H1 (cell line): ENCODE results near the gene SLC9A7. TPM values are rescaled to one million over a fixed set of nuclear protein-coding genes. Genes with fewer than 3 reads are reported as not detected.

Source experiments
- CTCF ChIA-PET: fragments of 300-600 bp; sonication (Branson Sonifier 250); formaldehyde crosslinking; loops from one replicate; lab custom pipeline; 2021; ENCODE audit not compliant: partially characterized antibody; lab: Charles Lee
- POLR2A ChIA-PET: fragments of 300-600 bp; sonication (Branson Sonifier 250); formaldehyde crosslinking; loops from one replicate; lab custom pipeline; 2021; ENCODE audit warnings: inconsistent platforms; ENCODE audit not compliant: partially characterized antibody; lab: Charles Lee
- DNase-seq, 2 experiments: peaks; one replicate each; pipeline versions ENCODE4 v3.0.0 to v3.0.0-alpha.2; 2010 to 2022; ENCODE audit warnings: low spot score in 2 of 2, low read depth in 1 of 2, mixed read lengths in 1 of 2
- FAIRE-seq: peaks from 2 replicates; lab custom pipeline; 2011; peaks lifted over from hg19 to GRCh38; lab: Jason Lieb, UNC
- H2AFZ ChIP-seq: 2 replicates; pipeline ENCODE4 v1.8.1; 2012; ENCODE audit warnings: low read length, inconsistent platforms
- H2AK5ac ChIP-seq: 2 replicates; pipeline ENCODE4 v1.6.1; 2013; ENCODE audit warnings: low read depth, low read length
- H2BK120ac ChIP-seq: replicated peaks from 2 replicates; pipeline ENCODE3; 2013; ENCODE audit warnings: low read depth, low read length, inconsistent platforms
- H2BK12ac ChIP-seq: 2 replicates; pipeline ENCODE4 v1.6.1; 2013; ENCODE audit warnings: low read depth, low read length
- H2BK15ac ChIP-seq: 2 replicates; pipeline ENCODE4 v1.6.1; 2013; ENCODE audit warnings: low read length
- H2BK20ac ChIP-seq: 2 replicates; pipeline ENCODE4 v1.6.1; 2013; ENCODE audit warnings: low read length
- H2BK5ac ChIP-seq: 2 replicates; pipeline ENCODE4 v1.6.1; 2013; ENCODE audit warnings: low read depth, low read length
- H3K14ac ChIP-seq: 2 replicates; pipeline ENCODE4 v1.6.1; 2013; ENCODE audit warnings: inconsistent platforms; ENCODE audit not compliant: insufficient read length
- H3K18ac ChIP-seq: 2 replicates; pipeline ENCODE4 v1.6.1; 2013; ENCODE audit warnings: low read length; ENCODE audit errors: extremely low read depth
- H3K23ac ChIP-seq: 2 replicates; pipeline ENCODE4 v1.6.1; 2013; ENCODE audit warnings: inconsistent platforms; ENCODE audit not compliant: insufficient read length
- H3K23me2 ChIP-seq: 2 replicates; pipeline ENCODE4 v1.6.1; 2013; ENCODE audit warnings: low read depth, low read length
- H3K27ac ChIP-seq: 2 replicates; pipeline ENCODE4 v1.6.1; 2011; ENCODE audit warnings: low read depth, low read length, inconsistent platforms
- H3K27me3 ChIP-seq, 4 experiments: replicated peaks in 1 of 4; 1 replicate in 1 of 4; 2 replicates in 3 of 4; pipeline versions ENCODE4 v1.6.1 to v1.8.1; 2011 to 2013; ENCODE audit warnings: low read length in 3 of 4, mild to moderate bottlenecking in 3 of 4, inconsistent platforms in 2 of 4, mixed read lengths in 2 of 4, moderate library complexity in 1 of 4; ENCODE audit not compliant: control insufficient read depth in 3 of 4, insufficient read depth in 3 of 4; ENCODE audit errors: extremely low read depth in 1 of 4
- H3K36me3 ChIP-seq, 4 experiments: 2 replicates each; pipeline versions ENCODE4 v1.6.1 to v1.8.1; 2011 to 2013; ENCODE audit warnings: mild to moderate bottlenecking in 4 of 4, low read length in 3 of 4, moderate library complexity in 2 of 4, control low read depth in 1 of 4, inconsistent platforms in 1 of 4; ENCODE audit not compliant: insufficient read depth in 4 of 4, control insufficient read depth in 2 of 4
- H3K4ac ChIP-seq: replicated peaks from 2 replicates; pipeline ENCODE3; 2013; ENCODE audit warnings: low read length, low read depth, mixed read lengths, inconsistent platforms; ENCODE audit not compliant: insufficient read length
- H3K4me1 ChIP-seq, 4 experiments: replicated peaks in 1 of 4; 1 replicate in 1 of 4; 2 replicates in 3 of 4; pipeline versions ENCODE4 v1.6.1 to v1.8.1; 2011 to 2013; ENCODE audit warnings: low read length in 3 of 4, inconsistent platforms in 2 of 4, mixed read lengths in 1 of 4; ENCODE audit not compliant: insufficient read depth in 4 of 4, control insufficient read depth in 3 of 4
- H3K4me2 ChIP-seq, 2 experiments: 2 replicates each; pipeline versions ENCODE4 v1.6.1 to v1.8.1; 2011 to 2013; ENCODE audit warnings: low read depth in 2 of 2, low read length in 2 of 2, control low read depth in 1 of 2, inconsistent platforms in 1 of 2, mild to moderate bottlenecking in 1 of 2; ENCODE audit not compliant: insufficient read depth in 1 of 2
- H3K4me3 ChIP-seq, 4 experiments: fragments of 200-600, 300-600 bp in 1 of 4; sonication (generic), shearing (Covaris generic), sonication (Bioruptor Twin) in 1 of 4; 2 replicates each; pipeline versions ENCODE4 v1.5.1 to v1.8.1; 2011 to 2016; ENCODE audit warnings: low read length in 4 of 4, low read depth in 3 of 4, control low read depth in 2 of 4, inconsistent platforms in 2 of 4, mild to moderate bottlenecking in 2 of 4, mixed read lengths in 1 of 4, moderate library complexity in 1 of 4; ENCODE audit not compliant: insufficient read depth in 2 of 4; ENCODE audit errors: extremely low read depth in 1 of 4
- H3K56ac ChIP-seq: replicated peaks from 2 replicates; pipeline ENCODE3; 2013; ENCODE audit warnings: low read depth, mild to moderate bottlenecking, mixed read lengths, low read length, inconsistent platforms; ENCODE audit not compliant: insufficient read length
- H3K79me1 ChIP-seq: 2 replicates; pipeline ENCODE4 v1.6.1; 2013; ENCODE audit warnings: low read depth, low read length, control low read depth
- H3K79me2 ChIP-seq, 2 experiments: 2 replicates each; pipeline versions ENCODE4 v1.6.1 to v1.8.1; 2012 to 2013; ENCODE audit warnings: low read length in 2 of 2, mild to moderate bottlenecking in 2 of 2, inconsistent platforms in 1 of 2; ENCODE audit not compliant: insufficient read depth in 2 of 2, control insufficient read depth in 1 of 2
- H3K9ac ChIP-seq, 4 experiments: replicated peaks in 1 of 4; 1 replicate in 1 of 4; 2 replicates in 3 of 4; pipeline versions ENCODE4 v1.6.1 to v1.8.1; 2011 to 2013; ENCODE audit warnings: low read depth in 3 of 4, low read length in 3 of 4, control low read depth in 2 of 4, mild to moderate bottlenecking in 2 of 4, moderate library complexity in 2 of 4, inconsistent platforms in 1 of 4; ENCODE audit errors: extremely low read depth in 1 of 4
- H3K9me3 ChIP-seq, 2 experiments: 2 replicates each; pipeline versions ENCODE4 v1.6.1 to v1.8.1; 2012 to 2013; ENCODE audit warnings: mild to moderate bottlenecking in 2 of 2, moderate library complexity in 2 of 2, control low read depth in 1 of 2, inconsistent platforms in 1 of 2, low read depth in 1 of 2, low read length in 1 of 2, mixed read lengths in 1 of 2; ENCODE audit not compliant: insufficient read depth in 2 of 2
- H4K20me1 ChIP-seq, 2 experiments: replicated peaks in 1 of 2; 2 replicates each; pipeline versions ENCODE3 to v1.8.1; 2011 to 2013; ENCODE audit warnings: inconsistent platforms in 2 of 2, low read length in 2 of 2, mild to moderate bottlenecking in 1 of 2; ENCODE audit not compliant: insufficient read depth in 2 of 2, control insufficient read depth in 1 of 2
- H4K5ac ChIP-seq: 2 replicates; pipeline ENCODE4 v1.6.1; 2013; ENCODE audit warnings: low read length, low read depth, mixed read lengths, inconsistent platforms; ENCODE audit not compliant: insufficient read length
- H4K8ac ChIP-seq: 2 replicates; pipeline ENCODE4 v1.8.0; 2013; ENCODE audit warnings: mild to moderate bottlenecking, moderate library complexity, low read length, inconsistent platforms; ENCODE audit not compliant: insufficient read depth; ENCODE audit errors: extremely low read depth
- H4K91ac ChIP-seq: replicated peaks from 2 replicates; pipeline ENCODE3; 2013; ENCODE audit warnings: low read length, mixed read lengths, inconsistent platforms; ENCODE audit not compliant: insufficient read length
- BRCA1 ChIP-seq: IDR thresholded peaks from 2 replicates; pipeline ENCODE4 v1.6.1; 2012; ENCODE audit warnings: low read depth, low read length, improper control_type of control experiment
- CBX5 ChIP-seq: fragments of 300-800, 300-1000 bp; sonication (generic); IDR thresholded peaks from 2 replicates; pipeline ENCODE4 v1.7.1; 2016; ENCODE audit warnings: antibody characterized with exemption, low read length, low read depth
- CHD2 ChIP-seq: IDR thresholded peaks from 2 replicates; pipeline ENCODE4 v1.6.1; 2012; ENCODE audit warnings: low read length, improper control_type of control experiment
- CREB1 ChIP-seq: IDR thresholded peaks from 2 replicates; pipeline ENCODE4 v1.6.1; 2012; ENCODE audit warnings: inconsistent platforms
- CTBP2 ChIP-seq: IDR thresholded peaks from 2 replicates; pipeline ENCODE4 v1.7.0; 2011; ENCODE audit warnings: borderline replicate concordance, mild to moderate bottlenecking, moderate library complexity, mixed read lengths, low read length; ENCODE audit not compliant: insufficient read depth, insufficient read length
- GTF2F1 ChIP-seq: IDR thresholded peaks from 2 replicates; pipeline ENCODE4 v1.6.1; 2012; ENCODE audit warnings: low read depth, low read length, improper control_type of control experiment, borderline replicate concordance
- JUN ChIP-seq: IDR thresholded peaks from 2 replicates; pipeline ENCODE4 v1.6.1; 2011; ENCODE audit warnings: low read depth, mild to moderate bottlenecking, improper control_type of control experiment, low read length
- RFX5 ChIP-seq: IDR thresholded peaks from 2 replicates; pipeline ENCODE4 v1.6.1; 2011; ENCODE audit warnings: low read depth, low read length, improper control_type of control experiment, borderline replicate concordance
- SIRT6 ChIP-seq: IDR thresholded peaks from one replicate; pipeline ENCODE4 v1.7.1; 2012; ENCODE audit warnings: low read length, inconsistent platforms
- TBP ChIP-seq: IDR thresholded peaks from 2 replicates; pipeline ENCODE4 v1.6.1; 2011; ENCODE audit warnings: low read depth, low read length, improper control_type of control experiment
- TEAD4 ChIP-seq: IDR thresholded peaks from 2 replicates; pipeline ENCODE4 v1.6.1; 2012; ENCODE audit warnings: low read depth, low read length, inconsistent platforms, mixed read lengths
- WGBS, 2 experiments: shearing (Covaris generic) in 1 of 2; methylation state at CpG; one replicate each; pipeline versions ENCODE4 v1.1.6 to v1.1.7; 2013 to 2015; ENCODE audit warnings: low lambda C conversion rate in 2 of 2, mixed read lengths in 2 of 2, inconsistent platforms in 1 of 2, low coverage in 1 of 2, missing lambda C conversion rate in 1 of 2; ENCODE audit not compliant: insufficient replicate concordance in 2 of 2, insufficient coverage in 1 of 2, insufficient read length in 1 of 2; ENCODE audit errors: extremely low coverage in 1 of 2, missing lambda C conversion rate in 1 of 2; 5-methylcytosine and 5-hydroxymethylcytosine counted together
- polyA plus RNA-seq, 7 experiments: library from polyadenylated mRNA; depleted of rRNA in 3 of 7; stranded (reverse) in 5 of 7; unstranded in 2 of 7; fragments of >200 nt in 5 of 7; fragments of 200-250 nt in 2 of 7; gene quantifications; 1 replicate in 5 of 7; 2 replicates in 1 of 7; 4 replicates in 1 of 7; pipeline versions ENCODE4 v1.2.1 to v1.2.3, GENCODE V29; 2011 to 2013; ENCODE audit warnings: missing spikeins in 2 of 7, mixed read lengths in 2 of 7
- total RNA-seq: library from RNA; stranded (reverse); fragmentation: NEBNext Ultra II Directional; extraction: Animal tissue kit (Norgen Biotek cat#: 25700); gene quantifications from 2 replicates; pipeline ENCODE4 v1.2.1, GENCODE V29; 2021

The SLC9A7 gene
- total and polyA plus RNA-seq, 2 of the 8 experiments (the other 6 are each of a cell fraction or from before 2014, with no cell fraction given): 6.7 to 17.2 TPM

- no peak overlapping the region for H4K8ac ChIP-seq
- DNase-seq (no peak), FAIRE-seq (peak; percentile 42)
- H4K91ac ChIP-seq: no peak overlapping the region
- no peak overlapping the region for H3K9ac ChIP-seq
- CTCF ChIA-PET: interaction anchor here (1.0 to 1.6 kb wide), 3 partner anchors 10 to 261 kb away, joined by 3 read pairs; partner anchors contain the start of gene SLC9A7
- WGBS, 2 experiments: 82% methylated on average over 4 of the region's 4 CpGs; no CpG with 5 or more reads in 1 of the 2 experiments
- H3K79me2 ChIP-seq: no peaks in the 10 kb centered on the region
- H3K4me2 ChIP-seq: no peak overlapping the region
- H2AK5ac ChIP-seq: no peak overlapping the region
- no peaks in the 10 kb centered on the region for H3K4me1 ChIP-seq
- H2BK15ac ChIP-seq: no peak overlapping the region
- no peak overlapping the region for H2BK5ac ChIP-seq
- no peak overlapping the region for H3K56ac ChIP-seq
- no peaks in the 10 kb centered on the region for H3K36me3 ChIP-seq
- no peak overlapping the region for H3K27ac ChIP-seq
- H3K14ac ChIP-seq: no peak overlapping the region
- H2AFZ ChIP-seq: no peak overlapping the region
- POLR2A ChIA-PET: no interaction called here
- no peak overlapping the region for H3K4ac ChIP-seq
- TF ChIP-seq CHD2 (no peak), CTBP2 (no peak), SIRT6 (no peak), BRCA1 (no peak), GTF2F1 (no peak), TBP (no peak), TEAD4 (no peak), CBX5 (no peak), RFX5 (no peak), JUN (no peak), CREB1 (no peak)
- no peaks in the 10 kb centered on the region for H4K20me1 ChIP-seq
- no peak overlapping the region for H2BK20ac ChIP-seq
- H3K23ac ChIP-seq: no peak overlapping the region
- H3K4me3 ChIP-seq: no peak overlapping the region
- H2BK12ac ChIP-seq: no peak overlapping the region
- no peaks in the 10 kb centered on the region for H3K79me1 ChIP-seq
- H3K9me3 ChIP-seq: no peaks in the 10 kb centered on the region
- no peaks in the 10 kb centered on the region for H3K27me3 ChIP-seq
- H3K18ac ChIP-seq: no peak overlapping the region
- H3K23me2 ChIP-seq: no peaks in the 10 kb centered on the region
- H4K5ac ChIP-seq: no peak overlapping the region
- no peak overlapping the region for H2BK120ac ChIP-seq
Measured at GRCh38 chrX:46770000-46770816, 11.3 kb upstream of the SLC9A7 start.
